Measurements from ENCODE around the gene COL8A1.

COL8A1 gene

DNA sequence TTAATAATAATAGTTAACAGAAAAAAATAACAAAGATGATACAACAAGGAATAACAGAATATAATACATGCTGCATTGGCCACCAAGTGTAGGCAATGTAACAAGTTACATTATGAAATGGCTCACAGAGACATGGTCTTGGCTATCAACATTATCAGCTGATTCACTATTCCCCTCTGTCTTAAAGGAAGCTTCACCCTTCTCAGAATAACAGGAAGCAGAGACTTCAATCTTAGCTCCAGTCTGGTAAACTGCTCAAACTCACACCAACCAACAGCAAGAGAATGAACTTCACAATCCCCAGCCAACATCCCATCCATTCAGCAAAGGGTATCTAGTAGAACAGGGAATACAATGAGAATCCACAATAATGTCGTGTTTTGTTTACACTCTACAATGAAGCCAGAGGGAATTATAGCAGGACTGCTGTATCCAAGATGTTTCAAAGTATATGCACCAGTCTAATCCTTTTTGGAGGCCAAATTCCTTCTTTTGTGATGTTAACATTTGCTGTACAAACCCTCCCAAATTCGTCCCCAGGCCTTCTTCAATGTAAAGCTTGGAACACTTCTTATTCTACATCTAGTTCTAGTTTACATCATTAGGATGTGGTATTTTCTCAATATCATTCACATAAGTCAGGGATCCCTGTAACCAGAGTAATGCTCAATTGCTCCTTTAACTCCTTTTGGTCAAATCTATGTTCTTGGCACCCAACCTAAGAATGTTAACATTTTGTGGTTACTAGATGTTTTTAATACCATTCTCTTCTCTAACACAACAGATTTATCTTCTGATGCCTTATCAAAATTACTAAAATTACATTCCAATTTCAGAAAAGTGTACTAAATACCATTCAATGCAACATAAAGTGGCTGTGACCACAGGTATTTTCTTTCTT lies 126.9 kb downstream of the COL8A1 start:
- DNase-seq (ENCODE audit: extremely low read depth, low read depth), result no peak
- TF ChIP-seq, protein P1, sequence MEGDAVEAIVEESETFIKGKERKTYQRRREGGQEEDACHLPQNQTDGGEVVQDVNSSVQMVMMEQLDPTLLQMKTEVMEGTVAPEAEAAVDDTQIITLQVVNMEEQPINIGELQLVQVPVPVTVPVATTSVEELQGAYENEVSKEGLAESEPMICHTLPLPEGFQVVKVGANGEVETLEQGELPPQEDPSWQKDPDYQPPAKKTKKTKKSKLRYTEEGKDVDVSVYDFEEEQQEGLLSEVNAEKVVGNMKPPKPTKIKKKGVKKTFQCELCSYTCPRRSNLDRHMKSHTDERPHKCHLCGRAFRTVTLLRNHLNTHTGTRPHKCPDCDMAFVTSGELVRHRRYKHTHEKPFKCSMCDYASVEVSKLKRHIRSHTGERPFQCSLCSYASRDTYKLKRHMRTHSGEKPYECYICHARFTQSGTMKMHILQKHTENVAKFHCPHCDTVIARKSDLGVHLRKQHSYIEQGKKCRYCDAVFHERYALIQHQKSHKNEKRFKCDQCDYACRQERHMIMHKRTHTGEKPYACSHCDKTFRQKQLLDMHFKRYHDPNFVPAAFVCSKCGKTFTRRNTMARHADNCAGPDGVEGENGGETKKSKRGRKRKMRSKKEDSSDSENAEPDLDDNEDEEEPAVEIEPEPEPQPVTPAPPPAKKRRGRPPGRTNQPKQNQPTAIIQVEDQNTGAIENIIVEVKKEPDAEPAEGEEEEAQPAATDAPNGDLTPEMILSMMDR (IDR thresholded peaks at IDR 0.05; ENCODE audit: low read depth, low read length), result no peak

DNA sequence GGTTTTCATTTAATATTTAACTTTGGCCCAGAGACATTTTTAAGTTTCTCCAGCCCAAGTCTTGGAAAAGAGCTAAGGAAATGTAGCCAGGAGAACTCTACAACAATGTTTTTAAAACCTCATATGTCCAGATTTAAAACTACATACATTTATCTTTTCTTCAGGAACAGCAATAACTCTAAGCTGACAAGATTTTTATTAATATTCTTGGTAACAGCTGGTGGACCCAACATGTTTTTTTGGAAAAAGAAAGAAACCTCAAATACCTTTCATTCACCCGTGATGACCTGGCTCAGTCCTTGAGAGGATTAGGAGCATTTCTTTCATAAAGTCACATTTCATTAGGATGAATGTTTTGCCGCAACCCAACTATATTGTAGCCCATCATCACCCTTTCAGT lies 128.9 kb downstream of the COL8A1 start:
- TF ChIP-seq, protein P1 (IDR thresholded peaks at IDR 0.05; ENCODE audit: low read depth, low read length), result no peak
- DNase-seq (ENCODE audit: extremely low read depth, low read depth), result no peak

DNA sequence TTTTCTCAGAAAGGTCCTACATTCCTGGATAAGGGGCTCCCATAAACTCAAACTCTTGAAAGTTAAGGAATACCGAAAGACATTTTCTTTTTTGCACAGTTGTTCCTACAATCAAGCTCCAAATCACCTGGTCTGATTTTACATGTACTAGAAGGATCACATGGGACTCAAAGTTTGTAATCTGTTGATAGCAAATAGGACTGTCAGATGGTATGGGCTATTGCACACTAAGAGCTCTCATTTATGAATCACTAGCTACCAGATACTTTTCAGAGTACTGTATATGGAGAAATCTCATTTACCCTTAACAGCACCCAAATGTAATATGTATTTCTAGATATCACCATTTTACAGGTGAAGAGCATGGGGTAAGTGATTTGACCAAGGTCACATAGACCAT lies 129.7 kb downstream of the COL8A1 start:
- TF ChIP-seq, protein P1 (IDR thresholded peaks at IDR 0.05; ENCODE audit: low read depth, low read length), result no peak
- no peak for DNase-seq (ENCODE audit: extremely low read depth, low read depth)

DNA sequence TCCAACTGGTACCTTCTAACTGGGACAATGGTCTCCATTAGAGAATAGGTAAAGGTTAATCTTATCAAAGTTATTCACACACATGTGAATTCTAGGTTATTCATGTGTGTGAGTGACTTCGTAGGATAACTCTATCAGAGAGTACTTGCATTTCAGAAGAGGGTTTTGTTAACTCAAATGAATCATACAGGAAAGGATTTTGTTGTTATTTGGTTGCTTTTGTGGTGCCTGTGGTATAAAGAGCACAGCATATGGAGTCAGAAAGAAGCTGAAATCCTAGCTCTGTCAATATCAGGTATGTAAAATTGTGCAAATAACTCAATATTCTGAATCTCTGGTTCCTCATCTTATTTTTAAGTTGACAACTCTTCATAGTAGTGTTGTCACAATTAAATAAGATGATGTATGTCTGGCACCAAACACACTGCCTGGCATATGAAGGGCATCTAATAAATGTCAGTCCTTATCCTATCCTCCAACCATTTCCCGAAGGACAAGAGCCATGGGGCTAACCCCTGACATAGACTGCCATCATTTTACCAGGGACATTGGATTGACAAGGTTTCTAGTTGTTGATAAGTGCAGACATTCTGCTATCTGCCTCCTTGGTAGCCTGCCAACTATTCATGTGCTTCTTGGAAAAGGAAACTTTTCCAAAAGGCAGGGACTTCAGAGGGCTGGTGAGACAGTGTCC lies 130.6 kb downstream of the COL8A1 start:
- DNase-seq (ENCODE audit: extremely low read depth, low read depth), result no peak
- TF ChIP-seq, protein P1 (IDR thresholded peaks at IDR 0.05; ENCODE audit: low read depth, low read length), result no peak

DNA sequence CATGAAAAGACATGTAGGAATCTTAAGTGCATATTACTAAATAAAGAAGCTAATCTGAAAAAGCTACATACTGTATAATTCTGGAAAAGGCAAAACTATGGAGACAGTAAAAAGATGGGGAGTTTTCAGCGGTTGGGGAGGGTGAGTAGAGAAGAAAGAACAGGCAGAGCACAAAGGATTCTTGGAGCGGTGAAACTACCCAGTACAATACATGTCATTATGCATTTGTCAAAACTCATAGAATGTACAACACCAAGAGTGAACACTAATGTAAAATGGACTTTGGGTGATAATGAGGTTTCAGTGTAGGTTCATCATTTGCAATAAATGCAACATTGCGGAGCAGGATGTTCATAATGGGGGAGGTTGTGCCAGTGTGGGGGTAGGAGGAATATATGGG lies 133.8 kb downstream of the COL8A1 start:
- TF ChIP-seq, protein P1 (IDR thresholded peaks at IDR 0.05; ENCODE audit: low read depth, low read length), result no peak
- DNase-seq (ENCODE audit: extremely low read depth, low read depth), result no peak

DNA sequence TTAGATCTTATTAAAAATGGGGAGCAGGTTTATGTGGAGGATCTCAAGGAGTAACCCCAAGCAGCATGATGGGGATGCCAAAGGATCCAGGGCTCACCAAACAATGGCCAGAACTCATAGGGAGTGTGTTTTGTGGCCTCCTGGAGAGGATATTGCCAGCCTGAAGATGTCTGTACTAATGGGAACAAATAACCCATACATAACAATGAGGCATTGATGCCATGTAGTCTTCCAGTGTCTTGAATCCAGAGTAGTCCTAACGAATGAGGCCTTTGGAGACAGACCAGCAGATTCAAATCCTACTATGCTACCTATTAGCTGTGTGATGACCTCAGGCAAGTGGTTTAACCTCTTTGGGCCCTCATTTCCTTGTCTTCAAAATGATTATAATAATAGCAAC lies 134.3 kb downstream of the COL8A1 start:
- no peak for DNase-seq (ENCODE audit: extremely low read depth, low read depth)
- TF ChIP-seq, protein P1 (IDR thresholded peaks at IDR 0.05; ENCODE audit: low read depth, low read length), result no peak

DNA sequence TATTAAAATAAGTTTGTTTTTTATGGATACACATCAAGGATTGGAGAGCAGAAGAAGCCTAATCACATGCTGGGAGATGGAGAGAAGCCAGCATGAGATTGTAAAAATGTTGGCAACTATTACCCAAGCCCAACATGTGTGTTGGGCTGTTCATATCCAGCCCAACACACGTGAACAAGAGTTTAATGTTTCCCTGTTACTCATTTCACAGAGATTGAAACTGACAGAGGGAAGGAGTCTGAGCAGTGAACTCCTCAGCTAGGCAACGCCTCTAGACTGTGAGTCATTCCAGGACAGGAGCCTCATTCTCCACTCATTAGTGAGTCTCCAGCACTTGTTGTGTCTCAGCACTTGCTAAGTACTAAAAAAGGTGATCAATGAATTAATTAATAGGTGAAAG lies 136.1 kb downstream of the COL8A1 start:
- peak; percentile 79 for DNase-seq (ENCODE audit: extremely low read depth, low read depth)
- TF ChIP-seq, protein P1 (IDR thresholded peaks at IDR 0.05; ENCODE audit: low read depth, low read length), result no peak
